T-helper 1 cell treated with Interleukin-12 subunit alpha and Interleukin-12 subunit beta and Interleukin-4 antibody, amounts not matched to agents 30 ng/mL and 1 ng/mL, for 36 hours (primary cell): Measurements from ENCODE around the gene FAM177B. TPM values are rescaled to one million over a fixed set of nuclear protein-coding genes. Genes with fewer than 3 reads are reported as not detected.

Experiments used
- intact Hi-C: fragments of 100-400 bp; cut with micrococcal nuclease; formaldehyde crosslinking; loops from one replicate; pipeline ENCODE4 v1.15.1; 2024
- total RNA-seq: library from RNA; stranded (reverse); gene quantifications from 2 replicates; pipeline ENCODE4 v1.2.3, GENCODE V29; 2022

FAM177B gene
- total RNA-seq, 1 donor from 2014 or later: not detected

GRCh38 chr1:222784916-222785315 is 47.9 kb downstream of the FAM177B start:
- intact Hi-C loops: no loop called here

- intact Hi-C loops: no loop called here
Observed at GRCh38 chr1:222785529-222785928, 48.5 kb downstream of the FAM177B start.

GRCh38 chr1:222786121-222786520 is 49.1 kb downstream of the FAM177B start:
- intact Hi-C loops: no loop called here

- intact Hi-C loops: no loop called here
Observed at GRCh38 chr1:222787729-222788128, 50.7 kb downstream of the FAM177B start.

GRCh38 chr1:222788402-222789156 is 51.6 kb downstream of the FAM177B start:
- intact Hi-C loops: no loop called here

- intact Hi-C loops: loop anchor here (5.0 kb wide), 1 partner anchor 323 kb away; no protein-coding TSS in a partner anchor
Observed at GRCh38 chr1:222790115-222790514, 53.1 kb downstream of the FAM177B start.

GRCh38 chr1:222790520-222790919 is 53.5 kb downstream of the FAM177B start:
- intact Hi-C loops: loop anchor here (5.0 kb wide), 1 partner anchor 323 kb away; no protein-coding TSS in a partner anchor

- intact Hi-C loops: loop anchor here (5.0 kb wide), 1 partner anchor 324 kb away; no protein-coding TSS in a partner anchor
Observed at GRCh38 chr1:222791006-222791710, 54.2 kb downstream of the FAM177B start.

GRCh38 chr1:222792744-222793143 is 55.7 kb downstream of the FAM177B start:
- intact Hi-C loops: loop anchor here (1.0 to 5.0 kb wide), 4 partner anchors 289 to 331 kb away; no protein-coding TSS in a partner anchor

- intact Hi-C loops: loop anchor here (5.0 kb wide), 1 partner anchor 328 kb away; no protein-coding TSS in a partner anchor
Observed at GRCh38 chr1:222794656-222795474, 57.9 kb downstream of the FAM177B start.

GRCh38 chr1:222798116-222798515 is 61.1 kb downstream of the FAM177B start:
- intact Hi-C loops: no loop called here

GRCh38 chr1:222798975-222799374 is 62.0 kb downstream of the FAM177B start:
- intact Hi-C loops: no loop called here

Other genes starting within 250 kb of the FAM177B start
- gene HHIPL2, start 189.1 kb upstream of the FAM177B start, total RNA-seq: 0.07 and 0.15 TPM in 2 replicates
- gene TAF1A, start 147.3 kb upstream of the FAM177B start, total RNA-seq: 10.1 and 12.4 TPM in 2 replicates
- gene MIA3, start 119.1 kb upstream of the FAM177B start, total RNA-seq: 57.6 and 59.2 TPM in 2 replicates
- 53.6 and 57.2 TPM in 2 replicates for gene AIDA, start 24.7 kb upstream of the FAM177B start, total RNA-seq
- gene BROX, start 24.6 kb upstream of the FAM177B start, total RNA-seq: 47.6 and 53.0 TPM in 2 replicates
- gene DISP1, start 77.8 kb downstream of the FAM177B start, total RNA-seq: 1.6 and 2.6 TPM in 2 replicates